DOHH2 (cell line): ENCODE measurements around the gene PRG3.

Experiments
- H3F3A ChIP-seq: fragments of 200-600 bp; sonication (generic), shearing (Covaris generic); 2 replicates; pipeline ENCODE4 v1.6.0; 2016; ENCODE audit warnings: antibody characterized with exemption, mild to moderate bottlenecking; ENCODE audit not compliant: control insufficient read depth, insufficient read depth
- H3K27ac ChIP-seq: fragments of 200-600 bp; sonication (generic); 2 replicates; pipeline ENCODE4 v1.5.1; 2014; ENCODE audit warnings: low read depth, mild to moderate bottlenecking, low read length, moderate library complexity
- H3K27me3 ChIP-seq: fragments of 200-600 bp; sonication (generic); 2 replicates; pipeline ENCODE4 v1.6.1; 2014; ENCODE audit warnings: mild to moderate bottlenecking, low read length, mixed read lengths; ENCODE audit not compliant: control insufficient read depth
- H3K36me3 ChIP-seq: fragments of 200-600 bp; sonication (generic); 2 replicates; pipeline ENCODE4 v1.6.1; 2014; ENCODE audit warnings: mild to moderate bottlenecking, low read length, moderate library complexity, mixed read lengths; ENCODE audit not compliant: control insufficient read depth
- H3K4me1 ChIP-seq: fragments of 200-600 bp; sonication (generic); 2 replicates; pipeline ENCODE4 v1.6.1; 2014; ENCODE audit warnings: mild to moderate bottlenecking, low read length, mixed read lengths; ENCODE audit not compliant: control insufficient read depth
- H3K4me2 ChIP-seq: fragments of 200-600 bp; sonication (generic); 2 replicates; pipeline ENCODE4 v1.6.0; 2014; ENCODE audit warnings: mild to moderate bottlenecking, low read length, moderate library complexity
- H3K4me3 ChIP-seq: fragments of 200-600 bp; sonication (generic); 2 replicates; pipeline ENCODE4 v1.5.1; 2014; ENCODE audit warnings: mild to moderate bottlenecking, low read length, mixed read lengths
- H3K79me2 ChIP-seq: fragments of 200-600 bp; sonication (generic); 2 replicates; pipeline ENCODE4 v1.6.1; 2014; ENCODE audit warnings: mild to moderate bottlenecking, low read length, mixed read lengths; ENCODE audit not compliant: control insufficient read depth
- H3K9me2 ChIP-seq: fragments of 200-600 bp; sonication (generic); replicated peaks from 2 replicates; pipeline ENCODE4 v1.6.1; 2014; ENCODE audit warnings: mild to moderate bottlenecking, low read length, mixed read lengths; ENCODE audit not compliant: control insufficient read depth
- H3K9me3 ChIP-seq: fragments of 200-600 bp; sonication (generic); 2 replicates; pipeline ENCODE4 v1.6.1; 2014; ENCODE audit warnings: antibody characterized with exemption, low read length, mixed read lengths; ENCODE audit not compliant: control insufficient read depth, insufficient read depth
- H4K20me1 ChIP-seq: fragments of 200-600 bp; sonication (generic); 2 replicates; pipeline ENCODE4 v1.6.0; 2014; ENCODE audit warnings: low read depth, mild to moderate bottlenecking, antibody characterized with exemption, low read length, moderate library complexity; ENCODE audit not compliant: control insufficient read depth, insufficient read depth
- EZH2phosphoT487 ChIP-seq: fragments of 200-600 bp; sonication (generic); IDR thresholded peaks from 2 replicates; pipeline ENCODE4 v1.6.1; 2017; ENCODE audit warnings: borderline replicate concordance, mild to moderate bottlenecking, antibody characterized with exemption, low read length, moderate library complexity, mixed read lengths
- TF ChIP-seq, protein P1 (sequence below): fragments of 200-600 bp; sonication (generic); IDR thresholded peaks from one replicate; pipeline ENCODE4 v1.5.1; 2014; ENCODE audit warnings: antibody characterized with exemption, mild to moderate bottlenecking, low read depth, low read length; ENCODE audit not compliant: poor library complexity, severe bottlenecking

PRG3 gene

GRCh38 chr11:57386178-57386940 is 5.4 kb upstream of the PRG3 start:
- Histone ChIP-seq H3K27me3 (peaks cover 19% of the 10 kb centered on the region; the same call in 1 of the 2 replicates), H3K4me1 (no peaks in the 10 kb centered on the region)

DNA sequence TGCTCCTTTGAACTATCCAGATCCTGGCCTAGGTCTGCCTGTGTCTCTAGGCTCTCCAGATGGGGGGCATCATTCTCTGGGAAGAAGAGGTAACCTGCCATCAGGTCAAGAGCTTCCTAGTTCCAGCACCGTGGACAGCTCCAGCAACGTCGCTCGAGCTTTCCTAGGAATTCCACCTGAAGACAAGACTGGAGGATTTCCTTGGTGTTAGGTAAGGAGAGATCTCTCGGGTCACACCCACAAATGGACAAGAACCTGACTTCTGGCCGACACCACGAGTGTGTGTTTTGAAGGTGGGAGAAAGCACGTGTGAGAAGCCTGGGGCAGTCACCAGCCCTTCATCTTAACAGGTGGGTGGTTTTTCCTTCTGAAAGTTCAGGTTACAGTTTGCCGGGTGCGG is 1.2 kb downstream of the PRG3 start:
- peaks cover 10% of the 10 kb centered on the region; the same call in 1 of the 2 replicates for H3K27me3 ChIP-seq
- no peak overlapping the region for H3K27ac ChIP-seq
- H3K4me2 ChIP-seq = no peak overlapping the region
- H3K4me1 ChIP-seq = no peaks in the 10 kb centered on the region
- no peaks in the 10 kb centered on the region for H3F3A ChIP-seq
- no peaks in the 10 kb centered on the region for H3K9me2 ChIP-seq
- H3K79me2 ChIP-seq = no peaks in the 10 kb centered on the region
- H3K9me3 ChIP-seq = no peaks in the 10 kb centered on the region
- no peaks in the 10 kb centered on the region for H4K20me1 ChIP-seq
- H3K4me3 ChIP-seq = no peak overlapping the region
- TF ChIP-seq, protein P1, sequence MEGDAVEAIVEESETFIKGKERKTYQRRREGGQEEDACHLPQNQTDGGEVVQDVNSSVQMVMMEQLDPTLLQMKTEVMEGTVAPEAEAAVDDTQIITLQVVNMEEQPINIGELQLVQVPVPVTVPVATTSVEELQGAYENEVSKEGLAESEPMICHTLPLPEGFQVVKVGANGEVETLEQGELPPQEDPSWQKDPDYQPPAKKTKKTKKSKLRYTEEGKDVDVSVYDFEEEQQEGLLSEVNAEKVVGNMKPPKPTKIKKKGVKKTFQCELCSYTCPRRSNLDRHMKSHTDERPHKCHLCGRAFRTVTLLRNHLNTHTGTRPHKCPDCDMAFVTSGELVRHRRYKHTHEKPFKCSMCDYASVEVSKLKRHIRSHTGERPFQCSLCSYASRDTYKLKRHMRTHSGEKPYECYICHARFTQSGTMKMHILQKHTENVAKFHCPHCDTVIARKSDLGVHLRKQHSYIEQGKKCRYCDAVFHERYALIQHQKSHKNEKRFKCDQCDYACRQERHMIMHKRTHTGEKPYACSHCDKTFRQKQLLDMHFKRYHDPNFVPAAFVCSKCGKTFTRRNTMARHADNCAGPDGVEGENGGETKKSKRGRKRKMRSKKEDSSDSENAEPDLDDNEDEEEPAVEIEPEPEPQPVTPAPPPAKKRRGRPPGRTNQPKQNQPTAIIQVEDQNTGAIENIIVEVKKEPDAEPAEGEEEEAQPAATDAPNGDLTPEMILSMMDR = no peak
- no peak for TF ChIP-seq EZH2phosphoT487
- H3K36me3 ChIP-seq = no peaks in the 10 kb centered on the region

More at GRCh38 chr11:57386178-57386940, 5.4 kb upstream of the PRG3 start:
- Histone ChIP-seq H3K9me3 (no peaks in the 10 kb centered on the region), H3K4me3 (no peak overlapping the region), H3K79me2 (no peaks in the 10 kb centered on the region), H4K20me1 (no peaks in the 10 kb centered on the region), H3K9me2 (no peaks in the 10 kb centered on the region), H3F3A (no peaks in the 10 kb centered on the region), H3K27ac (no peak overlapping the region), H3K4me2 (no peak overlapping the region), H3K36me3 (no peaks in the 10 kb centered on the region)
- TF ChIP-seq, protein P1 = no peak
- TF ChIP-seq EZH2phosphoT487 = no peak

GRCh38 chr11:57378186-57378585 is 2.8 kb downstream of the PRG3 start:
- no peak overlapping the region for H3K4me2 ChIP-seq
- H3K4me3 ChIP-seq = no peak overlapping the region
- no peaks in the 10 kb centered on the region for H4K20me1 ChIP-seq
- no peaks in the 10 kb centered on the region for H3K4me1 ChIP-seq
- H3K9me3 ChIP-seq = no peaks in the 10 kb centered on the region
- H3K36me3 ChIP-seq = no peaks in the 10 kb centered on the region
- H3K9me2 ChIP-seq = no peaks in the 10 kb centered on the region
- H3K27ac ChIP-seq = no peak overlapping the region
- TF ChIP-seq, protein P1 = no peak
- TF ChIP-seq EZH2phosphoT487 = no peak
- H3K27me3 ChIP-seq = peaks cover 4% of the 10 kb centered on the region; the same call in 1 of the 2 replicates
- no peaks in the 10 kb centered on the region for H3F3A ChIP-seq
- H3K79me2 ChIP-seq = no peaks in the 10 kb centered on the region
